Fibroblast of lung (primary cell): Measurements from ENCODE around the gene GDI2.

Source experiments
- EZH2 ChIP-seq: IDR thresholded peaks from 2 replicates; pipeline ENCODE4 v1.5.1; 2012; ENCODE audit warnings: low read length, control low read depth, mild to moderate bottlenecking; ENCODE audit errors: missing control alignments
- TF ChIP-seq, protein P1 (sequence below), 2 donors: IDR thresholded peaks in 1 of 2; conservative IDR thresholded peaks in 1 of 2; 1 replicate in 1 of 2; 2 replicates in 1 of 2; pipeline ENCODE4 v1.5.1; 2011 to 2012; ENCODE audit warnings: low read length in 2 of 2, control low read depth in 1 of 2, inconsistent platforms in 1 of 2, low read depth in 1 of 2, mild to moderate bottlenecking in 1 of 2

DNA sequence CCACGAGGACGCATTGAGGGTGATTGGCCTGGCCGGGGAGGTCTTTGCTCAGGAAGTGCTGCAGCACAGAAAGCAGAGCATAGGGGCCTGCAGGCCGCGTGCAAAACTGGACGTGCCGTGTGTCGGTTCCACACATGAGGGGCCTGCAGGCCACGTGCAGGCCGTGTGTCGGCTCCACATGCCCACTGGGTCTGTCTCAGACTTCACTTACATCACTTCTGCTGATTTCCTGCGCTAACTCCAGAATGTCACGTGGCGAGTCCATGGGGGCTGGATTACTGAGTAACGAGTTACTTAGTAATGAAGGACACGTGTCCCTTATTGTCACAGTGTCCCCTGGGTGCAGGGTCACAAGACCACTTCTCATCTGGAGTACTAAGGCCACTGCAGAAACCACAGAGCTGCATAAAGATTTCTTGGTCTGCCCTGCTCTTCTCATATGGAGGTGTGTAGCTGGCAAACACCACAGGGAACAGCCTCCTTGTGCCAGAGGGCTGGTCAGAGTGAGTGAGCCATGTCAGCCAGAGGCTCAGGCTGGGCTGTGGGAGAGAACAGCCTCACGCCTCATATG lies 60.8 kb downstream of the GDI2 start:
- TF ChIP-seq, protein P1, sequence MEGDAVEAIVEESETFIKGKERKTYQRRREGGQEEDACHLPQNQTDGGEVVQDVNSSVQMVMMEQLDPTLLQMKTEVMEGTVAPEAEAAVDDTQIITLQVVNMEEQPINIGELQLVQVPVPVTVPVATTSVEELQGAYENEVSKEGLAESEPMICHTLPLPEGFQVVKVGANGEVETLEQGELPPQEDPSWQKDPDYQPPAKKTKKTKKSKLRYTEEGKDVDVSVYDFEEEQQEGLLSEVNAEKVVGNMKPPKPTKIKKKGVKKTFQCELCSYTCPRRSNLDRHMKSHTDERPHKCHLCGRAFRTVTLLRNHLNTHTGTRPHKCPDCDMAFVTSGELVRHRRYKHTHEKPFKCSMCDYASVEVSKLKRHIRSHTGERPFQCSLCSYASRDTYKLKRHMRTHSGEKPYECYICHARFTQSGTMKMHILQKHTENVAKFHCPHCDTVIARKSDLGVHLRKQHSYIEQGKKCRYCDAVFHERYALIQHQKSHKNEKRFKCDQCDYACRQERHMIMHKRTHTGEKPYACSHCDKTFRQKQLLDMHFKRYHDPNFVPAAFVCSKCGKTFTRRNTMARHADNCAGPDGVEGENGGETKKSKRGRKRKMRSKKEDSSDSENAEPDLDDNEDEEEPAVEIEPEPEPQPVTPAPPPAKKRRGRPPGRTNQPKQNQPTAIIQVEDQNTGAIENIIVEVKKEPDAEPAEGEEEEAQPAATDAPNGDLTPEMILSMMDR (conservative IDR thresholded peaks at IDR 0.05 in 1 of 2, IDR thresholded peaks at IDR 0.05 in 1 of 2; ENCODE audit: low read depth in 1 of 2, low read length in 2 of 2): no peak
- no peak for TF ChIP-seq EZH2
